K562 treated with DMSO at 1 percent for 48 hours (cell line): ENCODE data around the gene ROPN1. TPM values are rescaled to one million over a fixed set of nuclear protein-coding genes. Genes with fewer than 3 reads are reported as not detected.

Experiments
- total RNA-seq: library from RNA; unstranded; fragments of 300-600 nt; gene quantifications from 2 replicates; pipeline ENCODE4 v1.2.3, GENCODE V29; 2022; ENCODE audit warnings: low replicate concordance; ENCODE audit errors: extremely low read depth

ROPN1 gene
- not detected in 2 replicates for total RNA-seq

GRCh38 chr3:123991730-123992588 is at the start of gene ROPN1:
ROPN1 (minus strand) TSS chr3:123992124; CDS start chr3:123980481, 11,643 bp downstream.

GRCh38 chr3:124033360-124034015 is 41.6 kb upstream of the ROPN1 start, which contains the start of gene KALRN:
KALRN (plus strand) TSS chr3:124033369.

GRCh38 chr3:123960781-123961507 is 31.0 kb downstream of the ROPN1 start, which contains the start of gene CCDC14:
CCDC14 (minus strand) TSS chr3:123961229; CDS start chr3:123961173, 56 bp downstream.

Other genes starting within 250 kb of the ROPN1 start
- gene MYLK, start 107.8 kb downstream of the ROPN1 start, total RNA-seq: not detected in 2 replicates
- not detected in 2 replicates for gene CCDC14, start 30.9 kb downstream of the ROPN1 start, total RNA-seq
- gene KALRN, start 41.2 kb upstream of the ROPN1 start, total RNA-seq: not detected in 2 replicates